Measurements from ENCODE around the gene PTPRJ. TPM values are rescaled to one million over a fixed set of nuclear protein-coding genes. Genes with fewer than 3 reads are reported as not detected.

PTPRJ gene
- total and polyA plus RNA-seq, 4 donors: 2.0 to 20.1 (median 8.5) TPM

DNA sequence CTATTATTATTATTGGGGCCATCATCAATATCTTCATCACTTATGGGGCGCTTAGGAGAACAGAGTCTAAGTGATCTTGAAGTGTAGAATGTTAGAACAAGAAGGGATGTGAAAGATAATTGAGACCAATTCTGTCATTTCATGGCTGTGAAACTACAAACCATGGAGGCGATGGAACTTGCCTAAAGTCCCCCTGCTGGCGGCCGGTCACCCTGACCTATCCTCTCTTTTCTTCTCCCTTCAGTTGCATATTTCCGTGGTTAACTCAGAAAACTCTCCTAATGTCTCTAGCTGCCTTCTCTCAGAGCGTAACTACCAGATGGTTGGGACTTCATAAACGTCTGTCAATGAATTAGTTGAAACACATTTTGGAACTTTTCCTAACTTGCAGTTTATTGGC, 229.7 kb downstream of the PTPRJ start:
- WGBS, 2 donors: 23% methylated on average over 7 of the region's 7 CpGs
- Histone ChIP-seq H3K36me3 (ENCODE audit: control insufficient read depth in 1 of 2, insufficient read depth in 2 of 2, low read length in 1 of 2) (no peaks in the 10 kb centered on the region), H3K4me3 (ENCODE audit: low read length in 2 of 2) (no peak overlapping the region), H3K9me3 (ENCODE audit: control insufficient read depth, low read length) (peaks cover 1% of the 10 kb centered on the region), H3K27ac (ENCODE audit: low read depth in 1 of 2, low read length in 2 of 2) (no peak overlapping the region), H3K27me3 (ENCODE audit: control insufficient read depth in 1 of 2, insufficient read depth in 2 of 2, low read length in 1 of 2) (no peaks in the 10 kb centered on the region), H3K4me1 (ENCODE audit: control insufficient read depth in 1 of 2, insufficient read depth in 2 of 2, low read length in 2 of 2) (no peaks in the 10 kb centered on the region)
- no peak for DNase-seq
- no peak for ATAC-seq (ENCODE audit: low FRiP score)
- intact Hi-C loops (cut with DNase I): no loop called here

DNA sequence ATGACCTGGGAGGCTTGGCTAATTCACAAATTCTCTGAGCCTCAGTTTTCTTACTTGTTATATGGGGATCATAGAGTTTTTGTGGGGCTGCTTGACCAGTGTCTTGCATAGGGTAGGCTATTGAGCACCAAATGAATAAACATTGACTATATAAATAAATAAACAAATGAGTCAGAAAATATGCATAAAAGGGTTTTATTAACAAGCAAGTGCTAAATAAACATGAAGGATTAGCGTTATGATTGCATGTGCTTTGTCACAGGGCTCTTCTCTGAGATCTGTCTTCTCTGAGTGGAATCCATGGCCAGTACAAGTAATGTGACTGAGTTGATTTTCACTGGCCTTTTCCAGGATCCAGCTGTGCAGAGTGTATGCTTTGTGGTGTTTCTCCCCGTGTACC, 236.2 kb downstream of the PTPRJ start, which contains the start of gene OR4B1:
Gene OR4B1 (plus strand): TSS at position 301 of the 400 bp plus-strand sequence. CDS start 0 bp downstream, at position 301.
- intact Hi-C loops (cut with DNase I): no loop called here
- 45 to 81% methylated on average over 2 of the region's 2 CpGs for WGBS, 2 donors
- DNase-seq (no peak), ATAC-seq (ENCODE audit: low FRiP score) (no peak)
- Histone ChIP-seq H3K4me1 (ENCODE audit: control insufficient read depth in 1 of 2, insufficient read depth in 2 of 2, low read length in 2 of 2) (no peaks in the 10 kb centered on the region), H3K27ac (ENCODE audit: low read depth in 1 of 2, low read length in 2 of 2) (no peak within 1 kb of the TSS), H3K9me3 (ENCODE audit: control insufficient read depth, low read length) (peaks cover 3% of the 10 kb centered on the region), H3K36me3 (ENCODE audit: control insufficient read depth in 1 of 2, insufficient read depth in 2 of 2, low read length in 1 of 2) (no peaks in the 10 kb centered on the region), H3K27me3 (ENCODE audit: control insufficient read depth in 1 of 2, insufficient read depth in 2 of 2, low read length in 1 of 2) (no peaks in the 10 kb centered on the region), H3K4me3 (ENCODE audit: low read length in 2 of 2) (no peak within 1 kb of the TSS)

Small RNAs within 50 kb of the gene (microRNA-seq; reads per million reads assigned to microRNA genes)
- 0 reads per million in 2 donors for gene MIR3161

Other genes with a start within 250 kb of the PTPRJ start
- gene FNBP4, start 213.2 kb upstream of the PTPRJ start, total RNA-seq: 100 to 1,000 TPM; 122 to 140 TPM
- 10 to 100 TPM in 1 of 2 donors, 1 to 10 TPM in 1; 8.1 to 65.3 TPM for gene FNBP4, start 213.2 kb upstream of the PTPRJ start, polyA plus RNA-seq
- 10 to 100 TPM; 27.5 to 38.2 TPM for gene NUP160, start 132.2 kb upstream of the PTPRJ start, total RNA-seq
- 10 to 100 TPM in 1 of 2 donors, 1 to 10 TPM in 1; 5.0 to 15.8 TPM for gene NUP160, start 132.2 kb upstream of the PTPRJ start, polyA plus RNA-seq
- not detected for gene OR4B1, start 236.3 kb downstream of the PTPRJ start, total RNA-seq
- gene OR4B1, start 236.3 kb downstream of the PTPRJ start, polyA plus RNA-seq: not detected